GM19397 (cell line): ENCODE measurements around the gene MSMB.

Experiments
- ATAC-seq: cut with Tn5 transposase; IDR thresholded peaks from one replicate; pipeline ENCODE4 v1.9.1; 2021; ENCODE audit warnings: mild to moderate bottlenecking, moderate library complexity; ENCODE audit not compliant: unreplicated experiment

Gene MSMB

DNA sequence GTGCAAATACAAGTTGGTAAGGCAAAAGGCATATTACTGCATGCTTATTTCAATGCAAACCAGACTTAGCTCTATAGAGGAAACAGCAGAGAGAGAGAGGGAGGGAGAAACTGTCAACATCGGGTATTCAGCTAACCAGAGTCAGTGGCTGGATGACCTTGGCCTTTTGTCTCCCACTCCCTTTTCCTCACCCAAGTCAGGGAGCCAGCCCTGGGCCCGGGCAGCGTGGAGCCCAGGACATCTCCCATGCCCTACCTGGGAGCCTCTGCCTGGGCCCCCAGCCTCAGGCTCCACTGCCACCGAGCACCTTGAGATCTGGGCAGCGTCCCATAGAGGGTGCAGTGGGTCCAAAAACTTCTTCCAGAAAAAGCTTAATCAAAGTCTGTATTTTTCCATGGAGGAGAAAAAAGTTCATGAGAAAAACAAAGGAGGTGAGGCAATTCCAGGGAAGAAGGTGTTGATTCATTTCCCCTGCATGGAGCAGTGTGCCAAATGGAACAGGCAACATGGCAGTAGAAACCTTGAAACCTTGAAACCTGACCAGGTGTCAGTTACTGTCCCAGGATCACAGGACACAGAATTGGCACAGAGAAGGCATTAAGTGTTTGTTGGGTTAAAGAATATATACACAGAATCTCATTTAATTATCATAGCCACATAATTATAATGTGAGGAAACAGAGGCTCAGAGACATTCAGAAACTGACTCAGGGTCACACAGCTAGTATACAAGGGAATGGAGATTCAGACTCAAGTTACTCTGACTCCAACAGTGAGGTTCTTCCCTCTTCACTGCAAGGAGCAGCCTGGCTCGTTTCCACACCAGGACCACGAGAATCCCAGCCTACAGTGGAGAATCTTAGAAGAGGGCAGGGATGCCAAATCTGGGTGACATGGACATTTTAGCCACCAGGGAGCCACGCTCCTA, 9.9 kb downstream of the MSMB start:
- ATAC-seq: no peak

DNA sequence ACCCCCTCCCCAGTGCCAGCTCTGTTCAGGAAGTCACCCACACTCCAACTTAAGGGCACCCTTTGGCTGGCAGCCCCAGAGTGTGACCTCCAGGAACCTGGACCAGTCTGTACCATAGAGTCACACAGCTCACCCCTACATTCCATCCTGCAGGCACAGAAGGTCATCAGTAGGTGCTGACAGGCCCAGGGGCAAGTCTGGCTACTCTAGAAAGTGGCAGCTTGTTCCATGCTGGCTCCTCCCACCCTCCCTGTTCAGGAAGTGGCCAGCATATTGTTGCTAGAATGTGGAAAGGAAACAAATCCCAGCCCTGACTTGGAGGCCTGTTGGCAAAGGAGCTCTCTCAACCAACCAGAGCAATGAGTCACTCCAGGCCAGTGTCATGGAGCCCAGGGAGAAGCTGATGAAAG, 12.5 kb downstream of the MSMB start:
- no peak for ATAC-seq

DNA sequence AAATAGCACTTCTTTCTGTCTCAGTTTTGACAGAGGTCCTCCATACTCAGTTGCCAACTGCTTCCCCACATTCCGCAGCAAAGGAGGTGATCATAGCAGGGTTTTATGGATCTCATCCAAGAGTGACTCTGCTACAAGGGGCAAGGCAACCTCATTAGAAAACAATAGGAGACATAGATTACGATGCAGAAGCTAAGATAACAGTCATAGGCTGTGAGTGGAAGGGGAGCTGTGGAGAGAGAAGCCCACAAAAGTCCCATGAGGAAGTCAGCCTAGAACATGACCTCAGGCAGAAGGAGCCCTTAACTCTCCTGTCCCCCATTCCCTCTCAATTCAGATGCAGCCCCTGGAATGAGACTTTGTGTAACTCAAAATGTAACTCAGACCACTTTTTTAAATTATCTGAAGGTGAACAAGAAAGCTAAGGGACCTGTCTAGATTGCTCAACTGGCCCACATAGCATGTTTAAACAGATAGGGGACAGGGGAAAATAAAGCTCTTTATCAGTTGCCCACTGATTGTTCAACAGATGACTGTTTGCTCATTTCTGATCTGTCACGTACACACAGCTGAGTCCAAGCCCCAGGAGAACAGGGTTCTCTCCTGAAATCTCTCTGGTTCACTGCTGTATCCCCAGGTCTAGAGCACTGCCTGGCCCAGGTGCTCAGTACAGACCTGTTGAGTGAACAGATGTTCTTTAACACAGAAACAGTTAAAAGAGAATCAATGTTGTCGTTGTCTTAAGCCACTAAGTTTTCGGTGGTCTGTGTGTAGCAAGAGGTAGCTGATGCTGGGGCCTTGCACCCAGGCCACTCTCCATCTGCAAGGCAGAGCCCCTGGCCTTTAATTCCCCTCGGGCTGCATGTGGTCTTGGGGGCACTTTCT, 14.2 kb downstream of the MSMB start:
- no peak for ATAC-seq

DNA sequence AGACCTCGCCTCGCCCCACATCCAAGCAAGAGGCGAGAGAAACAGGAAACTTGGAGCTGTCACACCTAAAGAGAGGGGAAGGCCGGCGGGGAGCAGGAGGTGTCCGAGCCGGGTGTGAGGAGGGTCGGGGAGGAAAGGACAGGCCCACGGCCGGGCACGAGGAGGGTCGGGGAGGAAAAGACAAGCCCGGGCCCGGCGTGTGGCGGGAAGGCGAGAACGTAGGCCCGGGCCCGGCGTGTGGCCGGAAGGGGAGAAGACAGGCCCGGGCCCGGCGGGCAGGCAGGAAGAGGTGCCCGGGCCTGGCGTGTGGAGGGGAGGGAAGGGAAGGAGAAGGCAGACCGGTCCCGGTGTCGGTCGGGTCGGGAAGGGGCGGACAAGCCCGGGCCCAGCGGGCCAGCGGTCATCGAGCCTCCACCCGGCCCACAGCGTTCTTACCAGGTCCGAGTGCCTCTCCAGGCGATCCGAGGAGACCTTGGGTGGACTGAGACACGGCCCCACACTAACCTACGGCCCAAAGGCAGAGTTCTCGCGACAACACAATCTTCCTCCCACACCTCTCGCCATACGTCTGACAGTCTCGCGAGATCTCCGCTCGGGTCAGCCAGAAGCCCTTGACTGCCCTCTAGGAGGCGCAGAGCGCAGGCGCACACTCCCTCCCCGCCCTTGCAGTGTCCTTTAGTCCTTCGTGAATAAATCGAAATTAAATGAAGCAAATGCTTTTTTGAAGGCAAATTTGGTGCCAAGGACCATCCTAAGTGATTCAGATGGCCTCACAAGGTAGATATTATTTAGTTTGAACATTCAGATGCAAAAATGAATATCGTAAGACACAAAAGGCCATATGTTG, 15.8 kb downstream of the MSMB start, which contains the start of gene NCOA4:
Gene NCOA4, minus strand, starts transcription at position 533 of the 847 bp plus-strand sequence. CDS start 13,943 bp downstream, outside the sequence.
- peak; percentile 95 for ATAC-seq

DNA sequence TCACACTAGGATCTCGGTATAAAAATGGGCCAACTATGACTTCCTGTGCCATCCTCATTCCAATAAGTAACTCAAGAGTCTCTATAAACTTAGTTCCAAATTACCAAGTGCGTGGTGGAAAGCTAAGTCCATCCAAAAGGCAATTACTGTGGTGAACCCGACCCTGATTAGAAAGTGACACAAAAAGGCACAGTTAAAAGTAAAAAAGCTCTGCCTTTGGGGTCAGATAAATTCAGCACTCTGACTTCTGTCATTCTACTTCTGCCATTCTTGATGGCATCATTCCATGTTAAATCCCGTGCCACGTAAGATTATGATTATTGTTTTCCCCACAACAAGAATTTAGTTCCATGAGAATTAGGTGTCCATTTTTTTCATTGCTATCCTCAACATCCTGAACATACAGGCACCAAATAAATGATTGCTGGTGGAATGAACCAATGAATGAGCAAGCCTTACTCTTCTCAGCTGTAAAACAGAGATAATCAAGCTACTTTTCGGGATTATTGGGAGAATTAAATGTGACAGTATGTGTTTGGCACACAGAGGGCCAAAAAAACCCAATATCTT, 16.5 kb downstream of the MSMB start:
- ATAC-seq: no peak

DNA sequence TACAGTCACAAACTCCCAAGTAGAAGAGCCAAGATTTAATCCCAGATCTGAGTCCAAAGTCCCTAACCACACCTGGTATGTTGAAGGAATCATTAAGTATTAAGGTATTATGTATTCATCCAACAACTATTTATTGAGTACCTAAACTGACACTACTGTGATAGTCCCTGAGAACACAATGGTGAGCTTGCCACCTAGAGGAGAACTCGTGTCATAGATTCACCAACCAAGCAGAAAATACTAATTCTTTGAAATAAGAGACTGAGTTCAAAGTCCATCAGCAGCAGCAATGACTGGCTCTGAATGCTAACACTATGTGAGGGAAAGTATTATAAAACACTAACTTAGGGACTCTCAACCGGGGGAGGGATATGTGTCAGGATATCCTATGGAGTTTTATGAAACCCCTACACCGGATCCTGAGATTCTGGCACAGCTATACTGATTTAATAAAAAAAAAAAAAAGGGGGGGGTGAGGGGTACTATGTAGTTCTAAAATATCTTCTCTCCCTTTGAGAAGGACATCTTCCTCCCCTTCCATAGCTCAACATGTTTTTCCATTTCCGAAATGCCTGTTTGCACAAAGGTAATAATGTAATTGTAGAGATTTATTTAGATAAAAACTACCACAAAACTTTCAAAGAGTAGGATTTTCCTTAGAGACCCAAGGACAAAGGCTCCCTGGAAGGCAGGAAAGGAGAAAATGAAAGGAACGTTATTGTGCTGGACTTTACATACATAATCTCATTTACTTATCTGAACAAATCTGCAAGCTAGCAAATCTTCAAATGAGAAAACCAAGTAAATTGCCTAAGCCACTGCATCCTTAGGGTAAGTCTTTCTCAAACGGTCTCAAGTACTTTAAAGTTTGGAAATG, 17.2 kb downstream of the MSMB start:
- ATAC-seq: peak; percentile 33

DNA sequence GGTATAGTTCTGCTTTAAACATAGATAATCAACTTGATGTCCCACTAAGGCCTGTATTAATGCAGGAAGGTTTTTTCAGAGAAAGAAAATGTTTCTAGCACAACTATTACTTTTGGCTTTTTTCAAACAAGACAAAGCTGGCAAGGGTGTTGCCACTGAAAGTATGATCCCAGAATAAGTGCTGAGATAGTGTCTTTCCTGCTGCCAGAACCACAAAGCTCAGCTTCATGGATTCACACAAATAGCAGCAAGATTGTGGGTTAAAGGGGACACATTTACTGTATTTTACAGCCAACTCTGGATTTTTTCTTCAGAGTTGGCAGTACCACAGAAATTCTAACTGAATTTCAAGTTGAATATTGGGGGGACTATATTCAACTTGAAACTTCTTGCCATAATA, 20.0 kb downstream of the MSMB start:
- no peak for ATAC-seq

DNA sequence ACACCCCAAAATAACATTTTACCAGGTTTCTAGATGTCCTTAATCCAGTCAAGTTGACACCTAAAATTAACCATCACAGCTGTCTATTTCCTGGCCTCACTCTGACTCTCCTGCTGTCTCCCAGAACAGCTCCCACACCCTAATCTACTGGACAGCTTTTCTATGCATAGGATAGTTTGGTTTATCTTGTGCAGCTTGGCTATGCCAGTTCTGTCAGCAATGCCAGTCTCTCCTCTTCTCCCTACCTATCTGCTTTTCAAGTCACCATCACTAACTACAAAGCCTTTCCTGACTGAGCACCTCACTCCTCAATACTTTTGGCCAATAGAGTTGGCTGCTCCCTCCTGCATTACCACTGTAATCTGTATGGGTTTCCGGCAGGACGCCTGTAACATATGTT, 20.7 kb downstream of the MSMB start:
- no peak for ATAC-seq

DNA sequence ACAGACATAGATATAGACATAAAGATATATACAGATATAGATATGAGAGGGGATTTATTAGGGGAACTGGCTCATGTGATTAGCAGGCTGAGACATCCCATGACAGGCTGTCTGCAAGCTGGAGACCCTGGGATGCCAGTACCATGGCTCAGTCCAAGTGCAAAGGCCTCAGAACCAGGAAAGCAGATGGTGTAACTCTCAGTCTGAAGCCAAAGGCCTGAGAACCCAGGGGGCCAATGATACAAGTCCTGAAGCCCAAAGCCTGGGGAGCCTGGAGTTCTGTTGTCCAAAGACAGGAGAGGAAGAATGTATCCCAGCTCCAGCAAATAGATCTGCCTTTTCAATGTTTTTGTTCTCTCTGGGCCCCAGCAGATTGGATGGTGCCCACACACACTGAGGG, 21.1 kb downstream of the MSMB start:
- no peak for ATAC-seq

DNA sequence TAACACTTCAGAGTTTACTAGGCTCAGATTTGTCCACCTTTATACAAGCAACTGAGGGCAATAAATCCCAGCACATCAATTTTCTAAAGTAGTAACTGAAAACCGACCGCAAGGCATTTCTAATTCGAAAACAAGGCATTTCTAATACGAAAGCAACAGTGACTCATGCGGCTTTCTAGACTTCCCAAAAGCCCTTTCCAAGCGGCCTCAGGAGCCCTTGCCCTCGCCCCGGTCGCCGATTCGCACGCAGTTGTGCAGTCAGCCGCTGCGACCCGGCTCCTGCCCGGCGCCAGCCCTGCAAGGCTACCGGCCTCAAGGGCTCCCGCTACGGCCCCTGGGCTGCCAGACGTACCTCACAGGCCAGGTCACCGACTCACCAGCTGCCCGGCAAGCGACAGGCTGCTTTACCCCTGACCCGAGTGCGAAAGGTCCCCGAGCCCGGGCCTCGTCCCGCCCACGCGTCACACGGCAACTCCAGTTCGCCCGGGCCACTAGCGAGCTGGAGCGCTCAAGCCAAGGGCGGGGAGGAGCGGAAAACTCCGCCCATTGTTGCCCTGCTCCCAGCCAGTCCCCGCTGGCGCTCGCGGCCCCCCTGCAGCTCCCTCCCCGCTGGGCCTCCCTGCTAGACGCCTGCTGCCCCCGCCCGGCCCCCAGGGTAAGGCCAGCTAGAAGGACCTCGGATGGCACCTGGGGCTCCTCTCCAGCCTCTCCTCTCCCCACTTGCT, 22.9 kb downstream of the MSMB start:
- peak; percentile 88 for ATAC-seq

DNA sequence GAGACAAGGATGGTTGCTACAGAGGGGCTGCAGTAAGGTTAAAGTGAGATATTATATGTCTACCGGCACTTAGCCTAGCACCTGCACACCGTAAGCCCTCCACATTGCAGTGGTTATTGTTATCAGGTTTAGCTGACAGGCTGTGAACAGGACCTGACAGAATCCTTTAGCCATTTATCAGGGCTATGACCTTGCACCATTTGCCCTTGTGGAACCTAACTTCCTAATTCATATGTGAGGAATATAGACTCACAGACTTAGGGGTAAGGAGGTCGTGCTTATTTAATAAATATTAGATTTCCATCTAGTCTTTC, 25.8 kb downstream of the MSMB start:
- no peak for ATAC-seq

DNA sequence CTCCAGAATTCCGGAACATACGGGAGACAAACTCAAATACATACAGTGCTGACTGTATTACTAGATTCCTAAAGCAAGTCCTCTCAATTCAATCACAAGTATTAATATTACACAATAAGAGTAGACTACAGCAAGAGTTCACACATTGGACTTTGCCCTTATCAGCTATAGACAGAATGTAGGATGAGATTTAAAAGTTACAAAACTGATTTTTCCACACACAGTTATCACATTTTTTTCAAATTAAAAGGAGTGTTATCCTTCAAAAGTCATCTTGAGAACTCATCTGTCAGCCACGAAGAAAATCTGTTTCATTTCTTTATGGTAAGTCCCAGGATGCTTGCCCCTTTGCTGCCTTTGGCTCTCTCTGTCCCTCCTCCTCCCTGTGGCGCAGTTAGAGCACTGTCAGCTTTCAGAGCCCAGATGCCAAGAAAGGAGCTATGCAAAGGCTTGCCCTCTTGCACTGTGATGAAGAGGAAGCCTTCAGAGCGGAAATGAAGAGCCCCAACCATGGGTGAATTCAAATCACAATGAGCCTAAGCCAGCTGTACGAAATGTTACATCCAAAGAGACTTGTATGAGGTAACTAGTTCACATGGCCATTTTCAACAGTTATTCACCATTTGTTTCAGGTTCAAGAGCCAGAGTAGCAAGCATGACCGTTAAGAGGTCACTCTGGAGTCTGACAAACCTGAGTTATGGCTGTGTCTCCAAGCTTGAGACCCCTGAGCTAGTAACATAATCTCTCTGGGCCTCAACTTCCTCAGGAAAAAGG, 26.3 kb downstream of the MSMB start:
- ATAC-seq: peak; percentile 36

DNA sequence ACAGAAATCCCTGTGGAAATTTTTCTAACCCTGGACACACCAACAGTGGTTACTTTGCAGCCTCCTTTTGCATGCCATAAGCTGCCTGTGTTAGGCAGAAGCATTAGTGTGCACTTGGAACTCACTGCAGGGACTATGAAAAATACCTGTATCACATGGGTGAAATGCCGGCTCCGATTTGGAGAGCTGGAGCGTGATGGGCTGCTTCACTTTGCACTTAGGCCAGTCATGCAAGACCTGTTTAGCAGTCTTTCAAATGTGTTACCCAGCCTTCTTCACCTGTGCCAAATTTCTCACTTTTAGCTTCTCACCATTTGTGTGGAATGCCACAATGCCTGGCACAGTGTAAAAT, 26.9 kb downstream of the MSMB start:
- ATAC-seq: no peak

DNA sequence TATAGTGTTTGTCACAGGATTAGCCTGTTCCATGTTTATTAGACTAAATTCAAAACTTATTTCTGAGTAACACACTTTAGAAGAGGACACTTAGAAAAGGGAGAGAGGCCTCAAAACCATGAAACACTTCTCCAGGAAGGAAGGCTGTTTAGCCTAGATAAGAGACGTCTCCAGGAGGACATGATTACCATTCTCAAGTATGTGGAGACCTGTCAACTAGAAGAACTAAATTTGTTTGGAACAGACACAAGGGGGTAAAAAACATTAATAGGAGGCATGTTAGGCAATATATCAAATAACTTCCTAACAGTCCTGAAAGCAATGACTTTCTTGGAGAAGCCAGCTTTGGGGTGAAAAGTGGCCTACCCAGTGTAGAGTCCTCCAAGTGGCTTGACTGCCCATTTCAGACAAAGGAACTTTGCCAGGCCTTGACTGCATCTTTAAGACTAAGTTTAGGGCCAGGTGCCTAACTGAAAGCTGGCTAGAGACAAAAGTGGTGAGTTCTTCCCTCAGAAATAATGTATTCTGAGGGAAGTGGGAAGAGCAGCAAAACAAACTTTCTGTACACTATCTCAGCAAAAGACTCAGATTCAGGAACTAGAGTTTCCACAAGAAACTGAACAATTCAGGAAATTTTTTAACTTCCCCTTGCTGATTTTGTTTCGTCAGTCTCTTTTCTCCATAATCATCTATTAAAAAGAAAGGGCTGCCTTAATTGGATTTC, 27.5 kb downstream of the MSMB start:
- no peak for ATAC-seq

DNA sequence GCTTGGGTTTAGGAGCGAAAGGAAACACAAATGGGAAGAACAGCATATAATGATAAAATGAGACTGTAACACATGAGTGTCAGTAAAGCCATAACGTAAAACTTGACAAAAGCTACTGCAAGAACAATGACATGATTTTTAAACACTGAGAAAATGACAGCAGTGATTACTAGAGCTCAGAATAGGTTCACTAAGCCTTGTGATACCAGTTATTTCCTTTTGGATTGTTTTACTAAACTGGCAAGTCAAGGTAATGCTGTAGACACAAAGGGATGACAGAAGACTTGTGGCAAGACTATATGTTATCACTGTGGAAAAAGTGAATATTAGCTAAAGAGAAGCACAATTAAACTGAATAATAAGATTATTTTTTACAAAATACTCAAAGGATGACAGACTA, 28.3 kb downstream of the MSMB start:
- no peak for ATAC-seq

DNA sequence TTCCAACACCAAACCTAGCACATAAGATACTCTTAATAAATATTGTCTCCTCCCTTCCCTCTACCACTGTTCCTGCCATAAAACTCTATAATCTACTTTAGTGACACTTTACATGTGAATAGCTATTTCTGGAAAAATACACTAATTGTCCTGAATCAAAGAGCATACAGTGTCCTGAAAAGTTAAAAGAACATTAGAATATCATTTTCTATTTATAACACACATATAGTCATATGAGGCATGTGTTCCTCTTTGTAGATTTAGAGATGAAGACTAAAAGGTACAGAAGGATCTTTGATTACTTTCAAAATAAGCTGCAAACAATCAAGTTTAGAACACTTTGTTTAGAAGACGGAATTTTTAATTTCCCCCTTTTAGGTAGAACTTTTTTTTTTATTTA, 29.3 kb downstream of the MSMB start:
- no peak for ATAC-seq

DNA sequence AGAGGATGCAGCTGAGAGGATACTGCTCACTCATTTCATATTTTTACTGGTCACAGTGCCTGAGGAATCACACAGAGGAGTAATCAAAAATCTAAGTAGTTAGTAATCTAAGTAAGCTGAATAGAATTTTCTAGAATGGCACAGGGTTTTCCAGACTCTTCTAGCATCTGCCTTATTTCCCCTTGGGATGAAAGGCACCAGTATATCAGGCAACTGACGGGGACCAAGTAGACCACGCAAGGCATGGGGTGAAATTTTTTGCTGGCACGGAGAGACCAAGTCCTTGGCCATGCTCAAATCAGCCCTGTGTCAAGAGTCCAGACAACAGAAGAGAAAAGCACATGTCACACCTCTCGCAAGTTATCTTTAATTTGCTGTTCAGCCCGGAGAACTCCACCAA, 29.9 kb downstream of the MSMB start:
- no peak for ATAC-seq
